ENCODE data around the gene KCTD5. TPM values are rescaled to one million over a fixed set of nuclear protein-coding genes. Genes with fewer than 3 reads are reported as not detected.

KCTD5 gene
- total RNA-seq, 1 donor from 2014 or later, result 55.4 TPM

GRCh38 chr16:2704166-2704982, 22.1 kb downstream of the KCTD5 start:
- peaks cover 1% of the 10 kb centered on the region for H3K36me3 Mint-ChIP-seq (ENCODE audit: low read depth, unreplicated experiment)
- no peaks in the 10 kb centered on the region for H3K27me3 Mint-ChIP-seq (ENCODE audit: low read depth, unreplicated experiment)
- H4K20me1 ChIP-seq (ENCODE audit: insufficient read depth, low read length), result peaks cover 71% of the 10 kb centered on the region

GRCh38 chr16:2704983-2705275, 22.6 kb downstream of the KCTD5 start:
- H3K4me1 ChIP-seq (ENCODE audit: insufficient read depth, low read length), result no peaks in the 10 kb centered on the region
- no peaks in the 10 kb centered on the region for H3K4me1 Mint-ChIP-seq (ENCODE audit: low read depth, unreplicated experiment)
- peaks cover 1% of the 10 kb centered on the region for H3K36me3 Mint-ChIP-seq (ENCODE audit: low read depth, unreplicated experiment)
- H3K27me3 Mint-ChIP-seq (ENCODE audit: low read depth, unreplicated experiment), result no peaks in the 10 kb centered on the region
- no peak overlapping the region for H3K27ac Mint-ChIP-seq (ENCODE audit: unreplicated experiment)
- no peak overlapping the region for H3K4me2 ChIP-seq (ENCODE audit: low read length)
- FAIRE-seq (no peak), DNase-seq (ENCODE audit: low read depth) (no peak)
- H3K27ac ChIP-seq (ENCODE audit: low read depth, low read length), result no peak overlapping the region
- H2AFZ ChIP-seq (ENCODE audit: low read depth, low read length), result no peak overlapping the region
- no peaks in the 10 kb centered on the region for H3K9me3 ChIP-seq (ENCODE audit: insufficient read depth, low read depth, low read length)
- peaks cover 7% of the 10 kb centered on the region for H3K36me3 ChIP-seq (ENCODE audit: insufficient read depth, low read length)
- peaks cover 72% of the 10 kb centered on the region for H4K20me1 ChIP-seq (ENCODE audit: insufficient read depth, low read length)
- no peaks in the 10 kb centered on the region for H3K27me3 ChIP-seq (ENCODE audit: insufficient read depth, low read length)
- H3K9me3 Mint-ChIP-seq (ENCODE audit: unreplicated experiment), result no peaks in the 10 kb centered on the region
- H3K79me2 ChIP-seq (ENCODE audit: insufficient read depth, low read length), result peaks cover 5% of the 10 kb centered on the region
- TF ChIP-seq CTCF (IDR thresholded peaks at IDR 0.05; ENCODE audit: insufficient read depth, low read depth, low read length) (no peak), EZH2 (IDR thresholded peaks at IDR 0.05; ENCODE audit: insufficient read depth, low read length) (no peak)
- no peak overlapping the region for H3K9ac ChIP-seq (ENCODE audit: low read length)
- no peak overlapping the region for H3K4me3 Mint-ChIP-seq (ENCODE audit: unreplicated experiment)
- H3K4me3 ChIP-seq (ENCODE audit: insufficient read depth, low read depth, low read length), result no peak overlapping the region

More at GRCh38 chr16:2704166-2704982, 22.1 kb downstream of the KCTD5 start:
- peaks cover 7% of the 10 kb centered on the region for H3K36me3 ChIP-seq (ENCODE audit: insufficient read depth, low read length)
- FAIRE-seq (no peak), DNase-seq (ENCODE audit: low read depth) (no peak)
- Mint-ChIP-seq H3K27ac (ENCODE audit: unreplicated experiment) (no peak overlapping the region), H3K4me1 (ENCODE audit: low read depth, unreplicated experiment) (no peaks in the 10 kb centered on the region), H3K9me3 (ENCODE audit: unreplicated experiment) (no peaks in the 10 kb centered on the region), H3K4me3 (ENCODE audit: unreplicated experiment) (no peak overlapping the region)
- no peak overlapping the region for H3K27ac ChIP-seq (ENCODE audit: low read depth, low read length)
- no peak overlapping the region for H3K9ac ChIP-seq (ENCODE audit: low read length)
- H3K4me3 ChIP-seq (ENCODE audit: insufficient read depth, low read depth, low read length), result no peak overlapping the region
- H3K4me1 ChIP-seq (ENCODE audit: insufficient read depth, low read length), result no peaks in the 10 kb centered on the region
- H3K79me2 ChIP-seq (ENCODE audit: insufficient read depth, low read length), result peaks cover 5% of the 10 kb centered on the region
- H3K4me2 ChIP-seq (ENCODE audit: low read length), result no peak overlapping the region
- no peak for TF ChIP-seq EZH2 (IDR thresholded peaks at IDR 0.05; ENCODE audit: insufficient read depth, low read length)
- no peak for TF ChIP-seq CTCF (IDR thresholded peaks at IDR 0.05; ENCODE audit: insufficient read depth, low read depth, low read length)
- H3K9me3 ChIP-seq (ENCODE audit: insufficient read depth, low read depth, low read length), result no peaks in the 10 kb centered on the region
- no peak overlapping the region for H2AFZ ChIP-seq (ENCODE audit: low read depth, low read length)
- no peaks in the 10 kb centered on the region for H3K27me3 ChIP-seq (ENCODE audit: insufficient read depth, low read length)

- no peaks in the 10 kb centered on the region for H3K9me3 ChIP-seq (ENCODE audit: insufficient read depth, low read depth, low read length)
- Mint-ChIP-seq H3K27ac (ENCODE audit: unreplicated experiment) (no peak overlapping the region), H3K27me3 (ENCODE audit: low read depth, unreplicated experiment) (no peaks in the 10 kb centered on the region), H3K9me3 (ENCODE audit: unreplicated experiment) (no peaks in the 10 kb centered on the region), H3K4me1 (ENCODE audit: low read depth, unreplicated experiment) (no peaks in the 10 kb centered on the region), H3K4me3 (ENCODE audit: unreplicated experiment) (no peak overlapping the region), H3K36me3 (ENCODE audit: low read depth, unreplicated experiment) (peaks cover 1% of the 10 kb centered on the region)
- H2AFZ ChIP-seq (ENCODE audit: low read depth, low read length), result no peak overlapping the region
- H3K9ac ChIP-seq (ENCODE audit: low read length), result no peak overlapping the region
- no peaks in the 10 kb centered on the region for H3K4me1 ChIP-seq (ENCODE audit: insufficient read depth, low read length)
- peaks cover 72% of the 10 kb centered on the region for H4K20me1 ChIP-seq (ENCODE audit: insufficient read depth, low read length)
- TF ChIP-seq CTCF (IDR thresholded peaks at IDR 0.05; ENCODE audit: insufficient read depth, low read depth, low read length), result no peak
- no peak for TF ChIP-seq EZH2 (IDR thresholded peaks at IDR 0.05; ENCODE audit: insufficient read depth, low read length)
- no peak overlapping the region for H3K27ac ChIP-seq (ENCODE audit: low read depth, low read length)
- H3K27me3 ChIP-seq (ENCODE audit: insufficient read depth, low read length), result no peaks in the 10 kb centered on the region
- DNase-seq (ENCODE audit: low read depth) (no peak), FAIRE-seq (no peak)
- peaks cover 7% of the 10 kb centered on the region for H3K36me3 ChIP-seq (ENCODE audit: insufficient read depth, low read length)
- H3K79me2 ChIP-seq (ENCODE audit: insufficient read depth, low read length), result peaks cover 5% of the 10 kb centered on the region
- no peak overlapping the region for H3K4me3 ChIP-seq (ENCODE audit: insufficient read depth, low read depth, low read length)
- H3K4me2 ChIP-seq (ENCODE audit: low read length), result no peak overlapping the region
These were observed 23.0 kb downstream of the KCTD5 start for GRCh38 chr16:2705351-2705750.
